AG04450 (cell line): Measurements from ENCODE around the gene RIPPLY3. TPM values are rescaled to one million over a fixed set of nuclear protein-coding genes. Genes with fewer than 3 reads are reported as not detected.
"Not testable (repeated sequence)": the region's sequence is repeated elsewhere in the genome, so short reads cannot be mapped to it uniquely, and the experiment has no call there.

ENCODE experiments used
- CTCF ChIA-PET: fragments of 300-600, 350-600 bp; formaldehyde crosslinking; extraction: SDS; loops from one replicate; lab custom pipeline; 2022; ENCODE audit warnings: antibody characterized with exemption, inconsistent platforms; lab: Charles Lee
- POLR2A ChIA-PET: fragments of 350-600 bp; formaldehyde crosslinking; extraction: SDS; loops from one replicate; lab custom pipeline; 2021; ENCODE audit warnings: antibody characterized with exemption, inconsistent platforms; lab: Yijun Ruan, JAX
- DNase-seq: peaks from one replicate; pipeline ENCODE4 v3.0.0-alpha.2; 2011; ENCODE audit warnings: low read depth, low spot score
- H3K27ac ChIP-seq: one replicate; pipeline ENCODE4 v1.5.1; 2012; ENCODE audit warnings: low read depth, low read length, control low read depth
- H3K27me3 ChIP-seq: one replicate; pipeline ENCODE4 v1.6.0; 2012; ENCODE audit warnings: low read length; ENCODE audit not compliant: control insufficient read depth, insufficient read depth
- H3K4me3 ChIP-seq: 2 replicates; pipeline ENCODE4 v1.5.1; 2011; ENCODE audit warnings: mild to moderate bottlenecking, low read depth, low read length, control low read depth
- H3K9me3 ChIP-seq: 2 replicates; pipeline ENCODE4 v1.5.1; 2012; ENCODE audit warnings: low read length; ENCODE audit not compliant: control insufficient read depth, insufficient read depth
- polyA plus RNA-seq: library from polyadenylated mRNA; depleted of rRNA; stranded (reverse); fragments of >200 nt; gene quantifications from 2 replicates; pipeline ENCODE4 v1.2.3, GENCODE V29; 2011
- TF ChIP-seq, protein P1 (sequence below): IDR thresholded peaks from 2 replicates; pipeline ENCODE4 v1.5.1; 2011; ENCODE audit warnings: low read depth, low read length, control low read depth, inconsistent platforms

Gene RIPPLY3
- polyA plus RNA-seq, 1 experiment = 0.04 TPM

DNA sequence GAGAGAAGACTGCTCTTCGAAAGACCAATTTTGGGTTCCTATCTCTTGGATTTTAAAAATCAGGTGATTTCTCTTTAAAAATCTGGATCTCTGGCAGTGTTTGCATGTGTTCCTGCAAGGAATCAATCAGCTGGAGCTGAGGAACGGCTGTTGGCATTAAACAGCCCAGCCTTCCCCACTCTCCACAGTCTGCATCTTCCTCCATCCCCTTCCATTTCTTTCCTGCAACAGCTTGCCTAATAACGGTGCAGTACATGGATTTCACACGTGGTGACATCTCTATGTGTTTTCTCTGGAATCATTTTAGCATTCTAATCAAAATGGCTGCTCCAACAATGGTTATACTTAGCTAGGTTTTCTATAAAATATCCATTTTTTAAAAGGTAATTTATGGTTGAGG is 20.0 kb downstream of the RIPPLY3 start:
- Histone ChIP-seq H3K4me3 (no peak overlapping the region), H3K27ac (no peak overlapping the region), H3K27me3 (peaks cover 13% of the 10 kb centered on the region), H3K9me3 (no peaks in the 10 kb centered on the region; the same call in 1 of the 2 replicates)
- POLR2A ChIA-PET = no interaction called here
- DNase-seq = no peak
- TF ChIP-seq, protein P1, sequence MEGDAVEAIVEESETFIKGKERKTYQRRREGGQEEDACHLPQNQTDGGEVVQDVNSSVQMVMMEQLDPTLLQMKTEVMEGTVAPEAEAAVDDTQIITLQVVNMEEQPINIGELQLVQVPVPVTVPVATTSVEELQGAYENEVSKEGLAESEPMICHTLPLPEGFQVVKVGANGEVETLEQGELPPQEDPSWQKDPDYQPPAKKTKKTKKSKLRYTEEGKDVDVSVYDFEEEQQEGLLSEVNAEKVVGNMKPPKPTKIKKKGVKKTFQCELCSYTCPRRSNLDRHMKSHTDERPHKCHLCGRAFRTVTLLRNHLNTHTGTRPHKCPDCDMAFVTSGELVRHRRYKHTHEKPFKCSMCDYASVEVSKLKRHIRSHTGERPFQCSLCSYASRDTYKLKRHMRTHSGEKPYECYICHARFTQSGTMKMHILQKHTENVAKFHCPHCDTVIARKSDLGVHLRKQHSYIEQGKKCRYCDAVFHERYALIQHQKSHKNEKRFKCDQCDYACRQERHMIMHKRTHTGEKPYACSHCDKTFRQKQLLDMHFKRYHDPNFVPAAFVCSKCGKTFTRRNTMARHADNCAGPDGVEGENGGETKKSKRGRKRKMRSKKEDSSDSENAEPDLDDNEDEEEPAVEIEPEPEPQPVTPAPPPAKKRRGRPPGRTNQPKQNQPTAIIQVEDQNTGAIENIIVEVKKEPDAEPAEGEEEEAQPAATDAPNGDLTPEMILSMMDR = no peak
- CTCF ChIA-PET = interaction anchor here (3.0 kb wide), 1 partner anchor 16 kb away, joined by 14 read pairs; no protein-coding TSS in a partner anchor

DNA sequence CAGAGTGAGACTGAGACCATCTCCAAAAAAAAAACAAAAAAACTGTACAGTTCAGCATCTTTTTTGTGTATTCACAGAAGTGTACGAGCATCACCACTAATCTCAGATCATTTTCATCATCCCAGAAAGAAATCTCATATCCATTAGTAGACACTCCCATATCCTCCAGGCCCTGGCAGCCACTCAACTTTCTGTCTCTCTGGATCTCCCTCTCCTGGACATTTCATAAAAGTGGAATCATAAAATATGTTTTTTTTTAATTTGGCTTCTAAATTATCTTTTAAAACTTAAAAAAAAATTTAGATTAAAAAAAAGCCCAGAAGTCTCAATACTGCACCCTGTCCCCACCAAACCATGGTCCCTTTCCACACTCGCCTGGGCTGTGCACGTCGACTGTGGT is 22.1 kb downstream of the RIPPLY3 start:
- Histone ChIP-seq H3K27me3 (peaks cover 15% of the 10 kb centered on the region), H3K9me3 (no peaks in the 10 kb centered on the region), H3K4me3 (no peak overlapping the region), H3K27ac (no peak overlapping the region)
- no peak for DNase-seq
- ChIA-PET POLR2A (no interaction called here), CTCF (no interaction called here)
- TF ChIP-seq, protein P1 = no peak

DNA sequence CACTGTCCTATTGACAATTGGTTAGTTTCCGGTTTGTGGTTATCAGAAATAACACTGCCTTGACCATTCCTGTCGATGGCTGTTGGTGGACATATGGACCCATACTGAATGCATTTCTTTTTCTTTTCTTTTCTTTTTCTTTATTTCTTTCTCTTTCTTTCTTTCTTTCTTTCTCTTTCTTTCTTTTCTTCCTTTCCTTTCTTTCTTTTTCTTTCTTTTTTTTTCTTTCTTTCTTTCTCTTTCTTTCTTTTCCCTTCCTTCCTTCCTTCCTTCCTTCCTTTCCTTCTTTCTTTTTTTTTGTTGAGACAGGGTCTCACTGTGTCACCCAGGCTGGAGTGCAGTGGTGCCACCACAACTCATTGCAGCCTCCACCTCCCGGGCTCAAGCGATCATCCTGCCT is 24.4 kb downstream of the RIPPLY3 start:
- TF ChIP-seq, protein P1 = no peak
- H3K27me3 ChIP-seq = peaks cover 13% of the 10 kb centered on the region
- no peak for DNase-seq
- ChIA-PET CTCF (no interaction called here), POLR2A (no interaction called here)
- H3K9me3 ChIP-seq = no peaks in the 10 kb centered on the region
- no peak overlapping the region for H3K4me3 ChIP-seq
- H3K27ac ChIP-seq = no peak overlapping the region

DNA sequence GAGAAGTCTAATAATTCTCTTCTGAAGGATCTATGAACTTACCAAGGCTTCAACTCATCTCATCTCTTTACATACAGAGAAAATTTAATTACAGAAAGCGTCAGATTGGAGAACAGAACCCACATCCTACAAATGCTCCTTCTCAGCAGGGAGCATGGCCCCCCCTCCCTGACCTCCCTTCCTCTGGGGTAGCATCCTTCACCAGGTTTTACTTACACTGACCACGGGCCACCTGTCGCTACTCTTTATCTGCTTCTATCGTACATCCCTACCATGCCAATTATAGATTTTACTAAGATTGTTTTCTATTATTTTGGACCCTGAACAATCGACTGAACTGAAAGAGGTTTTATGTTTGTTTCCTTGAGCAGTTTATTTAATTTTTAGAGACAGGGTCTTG is 25.8 kb downstream of the RIPPLY3 start:
- no peak for DNase-seq
- TF ChIP-seq, protein P1 = no peak
- Histone ChIP-seq H3K27ac (no peak overlapping the region), H3K27me3 (peaks cover 7% of the 10 kb centered on the region), H3K4me3 (no peak overlapping the region), H3K9me3 (no peaks in the 10 kb centered on the region)
- ChIA-PET CTCF (no interaction called here), POLR2A (no interaction called here)

DNA sequence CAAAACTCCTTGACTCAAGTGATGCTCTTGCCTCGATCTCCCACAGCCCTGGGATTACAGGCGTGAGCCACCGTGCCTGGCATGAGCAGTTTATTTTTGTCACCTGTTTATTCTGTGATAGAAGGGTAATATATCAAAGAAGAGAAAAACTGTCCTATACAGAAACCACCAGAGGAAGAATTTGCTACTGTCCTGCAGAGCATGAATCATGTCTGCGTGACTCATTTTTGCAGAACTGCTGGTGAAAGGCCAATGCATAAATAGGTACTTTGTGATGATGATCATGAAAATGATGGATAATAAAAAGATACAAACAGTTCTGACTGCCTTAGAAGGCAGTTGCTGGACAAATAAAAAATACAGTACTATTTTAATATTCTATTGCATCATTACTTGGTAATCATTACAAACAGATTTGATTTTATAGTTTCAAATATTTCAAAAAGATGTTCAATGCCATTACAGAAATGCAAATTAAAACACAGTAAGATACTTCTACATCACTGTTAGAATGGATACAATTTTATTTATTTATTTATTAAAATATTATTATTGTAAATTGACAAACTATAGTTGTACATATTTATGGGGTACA is 26.5 kb downstream of the RIPPLY3 start:
- DNase-seq = peak; percentile 3
- POLR2A ChIA-PET = no interaction called here
- no peaks in the 10 kb centered on the region for H3K9me3 ChIP-seq
- H3K4me3 ChIP-seq = no peak overlapping the region
- CTCF ChIA-PET = no interaction called here
- no peak overlapping the region for H3K27ac ChIP-seq
- peaks cover 7% of the 10 kb centered on the region for H3K27me3 ChIP-seq
- TF ChIP-seq, protein P1 = no peak

DNA sequence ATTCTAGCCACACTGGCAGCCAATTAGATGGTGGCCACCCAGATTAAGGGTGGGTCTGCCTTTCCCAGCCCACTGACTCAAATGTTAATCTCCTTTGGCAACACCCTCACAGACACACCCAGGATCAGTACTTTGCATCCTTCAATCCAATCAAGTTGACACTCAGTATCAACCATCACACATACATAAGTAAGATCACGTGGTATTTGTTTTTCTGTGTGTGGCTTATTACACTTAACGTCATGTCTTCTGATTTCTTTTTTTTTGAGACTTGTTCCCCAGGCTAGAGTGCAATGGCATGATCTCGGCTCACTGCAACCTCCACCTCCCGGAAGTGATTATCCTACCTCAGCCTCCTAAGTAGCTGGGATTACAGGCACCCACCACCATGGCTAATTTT is 27.9 kb downstream of the RIPPLY3 start:
- H3K27me3 ChIP-seq, POLR2A ChIA-PET, DNase-seq, H3K4me3 ChIP-seq, H3K27ac ChIP-seq, CTCF ChIA-PET, H3K9me3 ChIP-seq: not testable (repeated sequence)
